Measurements from ENCODE around the gene ASB1. TPM values are rescaled to one million over a fixed set of nuclear protein-coding genes. Genes with fewer than 3 reads are reported as not detected.

The ASB1 gene
- total and polyA plus RNA-seq, 10 of the 15 experiments (the other 5 are each of a cell fraction or from before 2014, with no cell fraction given): 5.2 to 31.2 (median 25.8) TPM

- TF ChIP-seq ZBTB33 (IDR thresholded peaks at IDR 0.05): no peak
- no peak for TF ChIP-seq SKIL (IDR thresholded peaks at IDR 0.05; ENCODE audit: low read depth, poor library complexity, severe bottlenecking)
- no peak for TF ChIP-seq TCF7 (IDR thresholded peaks at IDR 0.05; ENCODE audit: borderline replicate concordance)
- TF ChIP-seq KDM1A (IDR thresholded peaks at IDR 0.05; ENCODE audit: borderline replicate concordance): no peak
Observed at GRCh38 chr2:238431456-238431855, 4.7 kb downstream of the ASB1 start (continued).

GRCh38 chr2:238433300-238433915 is 6.7 kb downstream of the ASB1 start:
- FAIRE-seq (no peak), ATAC-seq (no peak), DNase-seq (ENCODE audit: low read depth, low spot score) (no peak)
- no peak overlapping the region for H3K9ac ChIP-seq (ENCODE audit: control insufficient read depth, insufficient read depth, low read length)
- no peak overlapping the region for H3K4me3 ChIP-seq
- no peaks in the 10 kb centered on the region for H4K20me1 ChIP-seq (ENCODE audit: control insufficient read depth, insufficient read depth)
- intact Hi-C loops (cut with micrococcal nuclease; ENCODE audit: unreplicated experiment) (no loop called here), in situ Hi-C loops (cut with MboI) (no loop called here)
- H3K4me2 ChIP-seq (ENCODE audit: control insufficient read depth, insufficient read depth): no peak overlapping the region
- ChIA-PET SMC1A (ENCODE audit: uncharacterized antibody, unreplicated experiment) (no interaction called here), CTCF (no interaction called here), RAD21 (ENCODE audit: unreplicated experiment) (no interaction called here), POLR2A (no interaction called here)
- no peak overlapping the region for H2AFZ ChIP-seq (ENCODE audit: control insufficient read depth, low read depth, low read length)
- peaks cover 2% of the 10 kb centered on the region; the same call in 1 of the 2 replicates for H3K4me1 ChIP-seq (ENCODE audit: control insufficient read depth, insufficient read depth, low read length)
- 91% methylated on average over 14 of the region's 14 CpGs for WGBS (ENCODE audit: insufficient coverage, insufficient replicate concordance, low lambda C conversion rate, missing lambda C conversion rate)
- no peaks in the 10 kb centered on the region; the same call in 2 of the 3 replicates for H3K9me3 ChIP-seq (replicated peaks; ENCODE audit: control insufficient read depth, insufficient read depth, low read length)
- peaks cover 32% of the 10 kb centered on the region for H3K79me2 ChIP-seq (ENCODE audit: control insufficient read depth, insufficient read depth, low read length)
- BruUV-seq (replicated peaks): no TSS peak
- H3K27ac ChIP-seq (ENCODE audit: control insufficient read depth, insufficient read depth): no peak overlapping the region
- H3K36me3 ChIP-seq (ENCODE audit: control insufficient read depth in 2 of 2, insufficient read depth in 2 of 2, low read length in 1 of 2): peaks cover 6 to 19% of the 10 kb centered on the region in 2 experiments
- H3K27me3 ChIP-seq (replicated peaks in 1 of 2; ENCODE audit: control insufficient read depth in 2 of 2, insufficient read depth in 2 of 2, low read length in 1 of 2): no peaks in the 10 kb centered on the region
- no peak for TF ChIP-seq KLF5 (IDR thresholded peaks at IDR 0.05; ENCODE audit: partially characterized antibody)
- TF ChIP-seq IRF4 (IDR thresholded peaks at IDR 0.05; ENCODE audit: low read depth, low read length): no peak
- TF ChIP-seq MEF2B (IDR thresholded peaks at IDR 0.05; ENCODE audit: partially characterized antibody, poor library complexity, severe bottlenecking): no peak
- no peak for TF ChIP-seq BCL3 (IDR thresholded peaks at IDR 0.05; ENCODE audit: borderline replicate concordance, insufficient read depth, low read depth, low read length, poor library complexity, severe bottlenecking)
- no peak for TF ChIP-seq ZBTB4 (CRISPR knock-in tag; IDR thresholded peaks at IDR 0.05)
- no peak for TF ChIP-seq ATF2 (IDR thresholded peaks at IDR 0.05; ENCODE audit: low read length)
- TF ChIP-seq CREB1 (IDR thresholded peaks at IDR 0.05; ENCODE audit: low read depth): no peak

Data from GM12878 (cell line).